ENCODE results near the gene CETN1. TPM values are rescaled to one million over a fixed set of nuclear protein-coding genes. Genes with fewer than 3 reads are reported as not detected.

Gene CETN1
- total RNA-seq, 2 donors from 2014 or later: not detected

- TF ChIP-seq, protein P1, sequence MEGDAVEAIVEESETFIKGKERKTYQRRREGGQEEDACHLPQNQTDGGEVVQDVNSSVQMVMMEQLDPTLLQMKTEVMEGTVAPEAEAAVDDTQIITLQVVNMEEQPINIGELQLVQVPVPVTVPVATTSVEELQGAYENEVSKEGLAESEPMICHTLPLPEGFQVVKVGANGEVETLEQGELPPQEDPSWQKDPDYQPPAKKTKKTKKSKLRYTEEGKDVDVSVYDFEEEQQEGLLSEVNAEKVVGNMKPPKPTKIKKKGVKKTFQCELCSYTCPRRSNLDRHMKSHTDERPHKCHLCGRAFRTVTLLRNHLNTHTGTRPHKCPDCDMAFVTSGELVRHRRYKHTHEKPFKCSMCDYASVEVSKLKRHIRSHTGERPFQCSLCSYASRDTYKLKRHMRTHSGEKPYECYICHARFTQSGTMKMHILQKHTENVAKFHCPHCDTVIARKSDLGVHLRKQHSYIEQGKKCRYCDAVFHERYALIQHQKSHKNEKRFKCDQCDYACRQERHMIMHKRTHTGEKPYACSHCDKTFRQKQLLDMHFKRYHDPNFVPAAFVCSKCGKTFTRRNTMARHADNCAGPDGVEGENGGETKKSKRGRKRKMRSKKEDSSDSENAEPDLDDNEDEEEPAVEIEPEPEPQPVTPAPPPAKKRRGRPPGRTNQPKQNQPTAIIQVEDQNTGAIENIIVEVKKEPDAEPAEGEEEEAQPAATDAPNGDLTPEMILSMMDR (IDR thresholded peaks at IDR 0.05): no peak
- Histone ChIP-seq H3K36me3 (no peaks in the 10 kb centered on the region), H3K27ac (no peak overlapping the region), H3K27me3 (no peaks in the 10 kb centered on the region), H3K9me3 (no peaks in the 10 kb centered on the region), H3K4me1 (no peaks in the 10 kb centered on the region), H3K9ac (ENCODE audit: low read depth in 2 of 2, low read length in 2 of 2) (no peak overlapping the region), H3K4me3 (no peak overlapping the region)
- DNase-seq: no peak
- intact Hi-C loops (cut with DNase I): no loop called here
Measured at GRCh38 chr18:607930-608329, 27.8 kb downstream of the CETN1 start.

DNA sequence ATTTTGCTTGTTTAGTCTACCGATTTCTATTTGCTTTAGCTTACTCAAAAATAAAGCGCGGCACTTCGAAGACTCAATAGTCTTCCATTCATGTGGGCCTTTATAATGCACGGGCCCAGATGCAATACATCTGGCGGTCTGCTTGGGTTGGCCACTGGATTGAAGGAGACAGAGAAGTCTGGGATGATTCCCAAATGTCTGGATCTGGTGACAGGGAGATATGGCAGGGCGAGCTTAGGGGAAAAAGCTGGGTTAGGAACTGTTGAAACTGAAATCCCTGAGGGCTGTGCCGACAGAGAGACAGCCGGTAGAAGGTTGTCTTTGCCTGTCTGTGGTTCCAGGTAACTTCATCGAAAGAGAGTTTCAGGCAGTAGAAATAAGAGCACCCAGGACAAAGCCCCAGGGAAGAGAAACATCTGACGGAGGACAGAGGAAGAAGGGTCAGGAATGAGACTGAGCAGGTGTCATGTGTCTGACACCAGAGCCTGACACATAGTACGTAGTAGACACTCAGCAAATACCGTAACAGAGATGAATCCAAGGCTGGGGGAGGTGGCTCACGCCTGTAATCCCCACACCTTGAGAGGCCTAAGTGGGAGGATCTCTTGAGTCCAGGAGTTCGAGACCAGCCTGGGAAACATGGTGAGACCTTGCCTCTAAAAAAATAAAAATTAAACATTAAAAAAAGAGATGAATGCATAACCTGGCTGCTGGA, 30.2 kb downstream of the CETN1 start:
- intact Hi-C loops (cut with DNase I): loop anchor here (5.0 to 10.0 kb wide), 2 partner anchors 106 to 318 kb away; partner anchors contain the start of gene COLEC12
- Histone ChIP-seq H3K9ac (ENCODE audit: low read depth in 2 of 2, low read length in 2 of 2) (no peak overlapping the region), H3K4me3 (no peak overlapping the region), H3K4me1 (no peaks in the 10 kb centered on the region), H3K27me3 (no peaks in the 10 kb centered on the region), H3K36me3 (no peaks in the 10 kb centered on the region), H3K9me3 (no peaks in the 10 kb centered on the region), H3K27ac (no peak overlapping the region)
- TF ChIP-seq, protein P1 (IDR thresholded peaks at IDR 0.05): no peak
- DNase-seq: no peak

GRCh38 chr18:612156-612555, 32.0 kb downstream of the CETN1 start:
- Histone ChIP-seq H3K27ac (no peak overlapping the region), H3K4me3 (no peak overlapping the region), H3K4me1 (no peaks in the 10 kb centered on the region), H3K36me3 (no peaks in the 10 kb centered on the region), H3K9me3 (no peaks in the 10 kb centered on the region), H3K27me3 (no peaks in the 10 kb centered on the region), H3K9ac (ENCODE audit: low read depth in 2 of 2, low read length in 2 of 2) (no peak overlapping the region)
- TF ChIP-seq, protein P1 (IDR thresholded peaks at IDR 0.05): no peak
- DNase-seq: no peak
- intact Hi-C loops (cut with DNase I): loop anchor here (5.0 to 10.0 kb wide), 2 partner anchors 107 to 320 kb away; partner anchors contain the start of gene COLEC12

DNA sequence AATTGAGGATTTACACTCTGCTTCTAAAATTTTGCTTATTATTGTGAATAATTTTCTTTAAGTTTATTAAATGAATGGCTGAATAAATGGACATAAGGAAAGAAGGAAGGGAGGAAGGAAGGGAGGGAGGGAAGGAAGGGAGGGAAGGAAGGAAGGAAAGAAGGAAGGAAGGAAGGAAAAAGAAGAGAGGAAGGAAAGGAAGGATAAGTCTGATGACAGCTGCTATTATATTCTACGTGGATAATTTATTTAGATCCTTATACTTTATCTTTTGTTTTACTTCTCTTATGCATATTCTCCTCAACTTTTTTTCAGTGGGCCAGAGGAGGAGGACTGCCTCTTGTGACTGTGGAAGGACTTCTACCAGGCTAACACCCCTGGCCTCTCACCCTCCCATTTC, 34.0 kb downstream of the CETN1 start:
- Histone ChIP-seq H3K4me1 (no peaks in the 10 kb centered on the region), H3K36me3 (no peaks in the 10 kb centered on the region), H3K9ac (ENCODE audit: low read depth in 2 of 2, low read length in 2 of 2) (no peak overlapping the region), H3K27ac (no peak overlapping the region), H3K9me3 (no peaks in the 10 kb centered on the region), H3K27me3 (no peaks in the 10 kb centered on the region), H3K4me3 (no peak overlapping the region)
- DNase-seq: no peak
- TF ChIP-seq, protein P1 (IDR thresholded peaks at IDR 0.05): no peak
- intact Hi-C loops (cut with DNase I): loop anchor here (5.0 to 10.0 kb wide), 2 partner anchors 109 to 322 kb away; partner anchors contain the start of gene COLEC12

DNA sequence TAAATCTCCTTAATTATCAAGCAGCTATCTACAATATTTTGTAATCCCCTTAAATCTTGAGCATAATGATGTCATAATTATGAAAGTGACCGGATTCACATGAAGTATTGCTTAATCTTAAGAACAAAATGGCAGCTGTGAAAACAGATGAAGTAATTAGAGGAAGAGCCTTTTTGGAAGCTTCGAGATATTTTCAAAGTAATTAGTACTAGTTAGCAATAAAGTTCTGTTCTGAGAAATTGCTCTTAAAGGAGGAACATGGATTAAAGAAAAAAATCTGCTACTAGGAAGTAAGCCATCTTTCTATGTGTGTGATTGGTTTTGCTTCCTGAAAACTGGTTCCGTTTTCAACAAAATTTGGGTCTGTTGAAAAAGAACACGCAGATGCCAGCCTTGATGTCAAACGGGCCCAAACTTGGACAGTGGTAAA, 34.9 kb downstream of the CETN1 start:
- no peak overlapping the region for H3K27ac ChIP-seq
- H3K4me3 ChIP-seq: no peak overlapping the region
- no peaks in the 10 kb centered on the region for H3K9me3 ChIP-seq
- intact Hi-C loops (cut with DNase I): loop anchor here (10.0 kb wide), 1 partner anchor 110 kb away; the partner anchor contains the start of gene COLEC12
- H3K4me1 ChIP-seq: no peaks in the 10 kb centered on the region
- DNase-seq: no peak
- H3K36me3 ChIP-seq: no peaks in the 10 kb centered on the region
- TF ChIP-seq, protein P1 (IDR thresholded peaks at IDR 0.05): no peak
- no peaks in the 10 kb centered on the region for H3K27me3 ChIP-seq
- H3K9ac ChIP-seq (ENCODE audit: low read depth in 2 of 2, low read length in 2 of 2): no peak overlapping the region
